ENCODE data around the gene TUNAR. TPM values are rescaled to one million over a fixed set of nuclear protein-coding genes. Genes with fewer than 3 reads are reported as not detected.

TUNAR gene
- total RNA-seq, 2 donors from 2014 or later, result 26.2 to 30.0 TPM

GRCh38 chr14:95918466-95918865 lies 41.8 kb downstream of the TUNAR start:
- H3K4me3 ChIP-seq (ENCODE audit: low read length), result peak overlapping the region; percentile 48

GRCh38 chr14:95920769-95921438 lies 44.3 kb downstream of the TUNAR start:
- peaks cover 49% of the 10 kb centered on the region for H3K36me3 Mint-ChIP-seq (ENCODE audit: low read depth)
- no peak for DNase-seq
- H3K27ac ChIP-seq (ENCODE audit: low read depth, low read length), result no peak overlapping the region

More at GRCh38 chr14:95918466-95918865, 41.8 kb downstream of the TUNAR start:
- no peaks in the 10 kb centered on the region for H3K9me3 Mint-ChIP-seq
- H3K4me1 ChIP-seq (ENCODE audit: control insufficient read depth, insufficient read depth, low read length), result peaks cover 9% of the 10 kb centered on the region
- no peak for DNase-seq
- H3K36me3 Mint-ChIP-seq (ENCODE audit: low read depth), result peaks cover 50% of the 10 kb centered on the region
- TF ChIP-seq CTCF (conservative IDR thresholded peaks at IDR 0.05), result no peak
- no peak overlapping the region for H3K27ac ChIP-seq (ENCODE audit: low read depth, low read length)
- H3K27ac Mint-ChIP-seq, result peak overlapping the region; percentile 42
- no peak overlapping the region for H3K9ac ChIP-seq (ENCODE audit: extremely low read depth, low read length, poor library complexity, severe bottlenecking)
- no peak overlapping the region for H3K4me3 Mint-ChIP-seq
- H3K4me1 Mint-ChIP-seq, result peaks cover 28% of the 10 kb centered on the region
- H3K27me3 Mint-ChIP-seq (ENCODE audit: insufficient read depth), result no peaks in the 10 kb centered on the region
- no peaks in the 10 kb centered on the region for H3K9me3 ChIP-seq (ENCODE audit: control insufficient read depth, low read length)
- H3K36me3 ChIP-seq (ENCODE audit: control insufficient read depth, insufficient read depth, low read length), result no peaks in the 10 kb centered on the region
- no peaks in the 10 kb centered on the region for H3K27me3 ChIP-seq (ENCODE audit: control insufficient read depth, insufficient read depth, low read length, poor library complexity, severe bottlenecking)
- WGBS, 2 experiments (ENCODE audit: insufficient coverage in 1 of 2, insufficient read length in 1 of 2), result 62% methylated on average over 4 to 6 of the region's 6 CpGs

GRCh38 chr14:95922080-95922479 lies 45.4 kb downstream of the TUNAR start:
- H3K4me1 ChIP-seq (ENCODE audit: control insufficient read depth, insufficient read depth, low read length), result peaks cover 4% of the 10 kb centered on the region
- no peaks in the 10 kb centered on the region for H3K36me3 ChIP-seq (ENCODE audit: control insufficient read depth, insufficient read depth, low read length)
- H3K27me3 Mint-ChIP-seq (ENCODE audit: insufficient read depth), result no peaks in the 10 kb centered on the region
- no peak for TF ChIP-seq CTCF (conservative IDR thresholded peaks at IDR 0.05)
- 95 to 100% methylated on average over 1 to 4 of the region's 4 CpGs for WGBS, 2 experiments (ENCODE audit: insufficient coverage in 1 of 2, insufficient read length in 1 of 2)
- H3K4me3 Mint-ChIP-seq, result no peak overlapping the region
- no peak overlapping the region for H3K4me3 ChIP-seq (ENCODE audit: low read length)
- H3K36me3 Mint-ChIP-seq (ENCODE audit: low read depth), result peaks cover 46% of the 10 kb centered on the region
- no peak overlapping the region for H3K9ac ChIP-seq (ENCODE audit: extremely low read depth, low read length, poor library complexity, severe bottlenecking)
- H3K27me3 ChIP-seq (ENCODE audit: control insufficient read depth, insufficient read depth, low read length, poor library complexity, severe bottlenecking), result no peaks in the 10 kb centered on the region
- no peak overlapping the region for H3K27ac Mint-ChIP-seq
- peaks cover 12% of the 10 kb centered on the region for H3K4me1 Mint-ChIP-seq
- H3K9me3 Mint-ChIP-seq, result no peaks in the 10 kb centered on the region
- DNase-seq, result no peak
- no peak overlapping the region for H3K27ac ChIP-seq (ENCODE audit: low read depth, low read length)
- no peaks in the 10 kb centered on the region for H3K9me3 ChIP-seq (ENCODE audit: control insufficient read depth, low read length)

More at GRCh38 chr14:95920769-95921438, 44.3 kb downstream of the TUNAR start:
- Mint-ChIP-seq H3K4me1 (peaks cover 12% of the 10 kb centered on the region), H3K27ac (peak overlapping the region; percentile 62), H3K27me3 (ENCODE audit: insufficient read depth) (no peaks in the 10 kb centered on the region), H3K9me3 (no peaks in the 10 kb centered on the region), H3K4me3 (no peak overlapping the region)
- 88 to 93% methylated on average over 6 to 11 of the region's 11 CpGs for WGBS, 2 experiments (ENCODE audit: insufficient coverage in 1 of 2, insufficient read length in 1 of 2)
- H3K36me3 ChIP-seq (ENCODE audit: control insufficient read depth, insufficient read depth, low read length), result no peaks in the 10 kb centered on the region
- H3K27me3 ChIP-seq (ENCODE audit: control insufficient read depth, insufficient read depth, low read length, poor library complexity, severe bottlenecking), result no peaks in the 10 kb centered on the region
- TF ChIP-seq CTCF (conservative IDR thresholded peaks at IDR 0.05), result no peak
- H3K9me3 ChIP-seq (ENCODE audit: control insufficient read depth, low read length), result no peaks in the 10 kb centered on the region
- no peak overlapping the region for H3K4me3 ChIP-seq (ENCODE audit: low read length)
- H3K4me1 ChIP-seq (ENCODE audit: control insufficient read depth, insufficient read depth, low read length), result peaks cover 4% of the 10 kb centered on the region
- H3K9ac ChIP-seq (ENCODE audit: extremely low read depth, low read length, poor library complexity, severe bottlenecking), result no peak overlapping the region

Measured in endodermal cell (in vitro differentiated cells).